ENCODE results near the gene SCGB1C2.
A peak's percentile ranks its signal among the peaks of the same experiment; 100 is the strongest.

SCGB1C2 gene

DNA sequence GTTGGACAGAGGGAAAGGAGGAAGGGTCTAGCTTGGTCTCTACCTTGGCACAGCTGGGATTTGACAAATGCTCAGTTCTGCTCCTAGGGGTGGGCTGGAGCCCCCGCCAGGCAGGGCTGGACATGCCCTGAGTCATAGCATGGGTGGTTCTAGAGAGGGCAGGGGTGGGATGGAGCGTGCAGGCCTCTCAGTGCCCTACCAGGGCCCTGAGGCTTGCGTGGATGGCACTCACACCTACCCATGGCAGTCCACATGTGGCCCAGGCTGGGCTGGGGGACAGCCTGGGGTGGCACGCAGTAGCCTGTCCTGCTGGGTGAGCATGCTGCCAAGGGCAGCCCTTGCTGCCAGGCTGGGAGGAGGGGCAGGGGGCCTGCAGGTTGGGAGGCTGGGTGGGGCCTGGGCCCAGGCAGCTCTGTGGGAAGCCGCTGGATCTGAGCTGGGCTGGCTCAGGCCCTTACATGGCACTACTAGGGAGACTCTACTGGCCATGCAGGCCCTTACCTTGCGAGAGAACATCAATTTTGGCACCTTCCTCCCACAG, 32.8 kb downstream of the SCGB1C2 start:
- Histone ChIP-seq H3K4me3 (no peak overlapping the region), H3K4me2 (no peak overlapping the region), H3K9ac (no peak overlapping the region), H3K27me3 (no peaks in the 10 kb centered on the region), H3K4me1 (peaks cover 26% of the 10 kb centered on the region), H4K20me1 (no peaks in the 10 kb centered on the region), H3K36me3 (no peaks in the 10 kb centered on the region), H3K9me3 (no peaks in the 10 kb centered on the region), H3K27ac (no peak overlapping the region)
- no peak for TF ChIP-seq Cebpa-rat (IDR thresholded peaks at IDR 0.05)

GRCh38 chr17:171871-172270, 34.5 kb downstream of the SCGB1C2 start:
- no peak overlapping the region for H3K27ac ChIP-seq
- no peaks in the 10 kb centered on the region for H3K36me3 ChIP-seq
- peaks cover 30% of the 10 kb centered on the region for H3K4me1 ChIP-seq
- H3K4me2 ChIP-seq, result no peak overlapping the region
- H3K27me3 ChIP-seq, result no peaks in the 10 kb centered on the region
- H3K9ac ChIP-seq, result no peak overlapping the region
- H3K9me3 ChIP-seq, result no peaks in the 10 kb centered on the region
- no peak overlapping the region for H3K4me3 ChIP-seq
- no peak for TF ChIP-seq Cebpa-rat (IDR thresholded peaks at IDR 0.05)
- no peaks in the 10 kb centered on the region for H4K20me1 ChIP-seq

DNA sequence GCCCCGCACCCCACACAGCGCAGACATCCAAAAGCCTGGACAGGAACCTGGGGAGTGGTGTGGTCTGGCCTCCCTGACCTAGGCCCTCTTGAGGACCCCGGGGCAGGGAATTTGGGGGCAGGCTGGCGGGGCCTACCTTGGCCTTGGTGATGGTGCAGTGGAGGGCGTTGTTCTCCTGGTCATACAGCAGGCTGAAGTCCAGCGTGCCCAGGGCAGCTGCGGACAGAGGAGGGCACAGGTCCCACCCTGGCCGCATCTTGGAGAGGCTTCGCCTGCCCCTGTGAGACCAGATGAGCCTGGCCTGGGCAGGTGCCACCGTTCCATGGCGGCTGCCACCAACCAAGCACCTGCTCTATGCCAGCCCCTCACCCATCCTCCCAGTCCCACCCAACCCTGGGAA, 35.0 kb downstream of the SCGB1C2 start:
- Histone ChIP-seq H3K4me2 (peak overlapping the region; percentile 51), H4K20me1 (no peaks in the 10 kb centered on the region), H3K4me3 (no peak overlapping the region), H3K27ac (no peak overlapping the region), H3K4me1 (peaks cover 30% of the 10 kb centered on the region), H3K9ac (no peak overlapping the region), H3K9me3 (no peaks in the 10 kb centered on the region), H3K36me3 (no peaks in the 10 kb centered on the region), H3K27me3 (no peaks in the 10 kb centered on the region)
- no peak for TF ChIP-seq Cebpa-rat (IDR thresholded peaks at IDR 0.05)

- no peaks in the 10 kb centered on the region for H3K36me3 ChIP-seq
- H3K4me2 ChIP-seq, result peak overlapping the region; percentile 51
- H3K4me1 ChIP-seq, result peaks cover 30% of the 10 kb centered on the region
- no peak for TF ChIP-seq Cebpa-rat (IDR thresholded peaks at IDR 0.05)
- H3K4me3 ChIP-seq, result no peak overlapping the region
- no peaks in the 10 kb centered on the region for H3K9me3 ChIP-seq
- no peak overlapping the region for H3K9ac ChIP-seq
- no peaks in the 10 kb centered on the region for H3K27me3 ChIP-seq
- no peaks in the 10 kb centered on the region for H4K20me1 ChIP-seq
- H3K27ac ChIP-seq, result no peak overlapping the region
These were observed 36.0 kb downstream of the SCGB1C2 start for GRCh38 chr17:173166-173911.

DNA sequence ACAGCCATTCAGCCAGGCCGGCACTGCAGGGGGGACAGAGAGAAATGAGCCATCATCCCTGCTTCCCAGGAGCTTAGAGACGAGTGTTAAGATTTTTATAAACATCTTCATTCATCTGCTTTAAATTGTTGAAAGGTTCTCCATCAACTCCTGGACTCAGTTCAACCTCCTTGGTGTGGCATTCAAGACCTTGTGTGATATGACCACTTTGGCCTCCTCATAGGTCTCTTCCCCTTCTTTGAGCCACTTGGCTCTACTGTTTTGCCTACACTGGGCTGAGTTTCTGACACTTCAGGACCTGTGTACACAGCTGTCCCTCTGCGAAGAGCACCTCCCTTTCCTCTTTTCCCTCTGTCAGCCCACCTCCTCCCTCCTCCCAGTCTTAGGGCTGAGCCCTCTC, 39.8 kb downstream of the SCGB1C2 start:
- no peaks in the 10 kb centered on the region for H4K20me1 ChIP-seq
- H3K27ac ChIP-seq, result no peak overlapping the region
- H3K9me3 ChIP-seq, result no peaks in the 10 kb centered on the region
- no peak overlapping the region for H3K4me2 ChIP-seq
- H3K36me3 ChIP-seq, result no peaks in the 10 kb centered on the region
- H3K4me3 ChIP-seq, result no peak overlapping the region
- peaks cover 21% of the 10 kb centered on the region for H3K4me1 ChIP-seq
- no peak for TF ChIP-seq Cebpa-rat (IDR thresholded peaks at IDR 0.05)
- no peak overlapping the region for H3K9ac ChIP-seq
- 0 out of 2 replicates have a peak, but pooled peaks cover 5% of the 10 kb centered on the region for H3K27me3 ChIP-seq

GRCh38 chr17:177762-178161, 40.4 kb downstream of the SCGB1C2 start:
- no peaks in the 10 kb centered on the region for H4K20me1 ChIP-seq
- TF ChIP-seq Cebpa-rat (IDR thresholded peaks at IDR 0.05), result no peak
- no peak overlapping the region for H3K4me2 ChIP-seq
- no peaks in the 10 kb centered on the region for H3K9me3 ChIP-seq
- 0 out of 2 replicates have a peak, but pooled peaks cover 5% of the 10 kb centered on the region for H3K27me3 ChIP-seq
- H3K4me1 ChIP-seq, result peaks cover 18% of the 10 kb centered on the region
- no peak overlapping the region for H3K27ac ChIP-seq
- no peak overlapping the region for H3K4me3 ChIP-seq
- no peaks in the 10 kb centered on the region for H3K36me3 ChIP-seq
- H3K9ac ChIP-seq, result no peak overlapping the region

- no peaks in the 10 kb centered on the region for H4K20me1 ChIP-seq
- 0 out of 2 replicates have a peak, but pooled peaks cover 5% of the 10 kb centered on the region for H3K27me3 ChIP-seq
- no peaks in the 10 kb centered on the region for H3K36me3 ChIP-seq
- H3K9ac ChIP-seq, result no peak overlapping the region
- peaks cover 10% of the 10 kb centered on the region for H3K4me1 ChIP-seq
- TF ChIP-seq Cebpa-rat (IDR thresholded peaks at IDR 0.05), result no peak
- no peak overlapping the region for H3K27ac ChIP-seq
- no peak overlapping the region for H3K4me2 ChIP-seq
- H3K4me3 ChIP-seq, result no peak overlapping the region
- no peaks in the 10 kb centered on the region for H3K9me3 ChIP-seq
These were observed 41.1 kb downstream of the SCGB1C2 start for GRCh38 chr17:178292-179065.

GRCh38 chr17:179066-179432, 41.7 kb downstream of the SCGB1C2 start:
- Histone ChIP-seq H4K20me1 (no peaks in the 10 kb centered on the region), H3K4me2 (no peak overlapping the region), H3K4me3 (no peak overlapping the region), H3K4me1 (peaks cover 10% of the 10 kb centered on the region), H3K9me3 (no peaks in the 10 kb centered on the region), H3K9ac (no peak overlapping the region), H3K36me3 (no peaks in the 10 kb centered on the region), H3K27ac (no peak overlapping the region), H3K27me3 (0 out of 2 replicates have a peak, but pooled peaks cover 5% of the 10 kb centered on the region)
- no peak for TF ChIP-seq Cebpa-rat (IDR thresholded peaks at IDR 0.05)

GRCh38 chr17:179781-180380, 42.5 kb downstream of the SCGB1C2 start:
- 0 out of 2 replicates have a peak, but pooled peaks cover 5% of the 10 kb centered on the region for H3K27me3 ChIP-seq
- no peaks in the 10 kb centered on the region for H4K20me1 ChIP-seq
- no peak overlapping the region for H3K27ac ChIP-seq
- H3K36me3 ChIP-seq, result no peaks in the 10 kb centered on the region
- no peak overlapping the region for H3K4me3 ChIP-seq
- no peak overlapping the region for H3K4me2 ChIP-seq
- no peak overlapping the region for H3K9ac ChIP-seq
- H3K4me1 ChIP-seq, result peaks cover 10% of the 10 kb centered on the region
- H3K9me3 ChIP-seq, result no peaks in the 10 kb centered on the region
- TF ChIP-seq Cebpa-rat (IDR thresholded peaks at IDR 0.05), result no peak

Data from BLaER1 (cell line).